Hepatocyte (in vitro differentiated cells): Measurements from ENCODE around the gene KTI12. TPM values are rescaled to one million over a fixed set of nuclear protein-coding genes. Genes with fewer than 3 reads are reported as not detected.
A peak's percentile ranks its signal among the peaks of the same experiment; 100 is the strongest.
"Not testable (repeated sequence)": the region's sequence is repeated elsewhere in the genome, so short reads cannot be mapped to it uniquely, and the experiment has no call there.

Experiments used
- DNase-seq: peaks from one replicate; pipeline ENCODE4 v3.0.0-alpha.2; 2016; ENCODE audit warnings: low spot score
- H2AFZ ChIP-seq: fragments of 200-600 bp; sonication (generic); 2 replicates; pipeline ENCODE4 v1.6.0; 2016; ENCODE audit warnings: antibody characterized with exemption, mild to moderate bottlenecking
- H3K27ac ChIP-seq: fragments of 200-600 bp; sonication (generic); 2 replicates; pipeline ENCODE4 v1.5.1; 2016; ENCODE audit warnings: mild to moderate bottlenecking
- H3K27me3 ChIP-seq: fragments of 200-600 bp; sonication (generic); 2 replicates; pipeline ENCODE4 v1.6.1; 2016
- H3K36me3 ChIP-seq: fragments of 200-600 bp; sonication (generic); replicated peaks from 2 replicates; pipeline ENCODE4 v1.5.1; 2016; ENCODE audit warnings: low read depth; ENCODE audit not compliant: insufficient read depth
- H3K4me1 ChIP-seq: fragments of 200-600 bp; sonication (generic); 2 replicates; pipeline ENCODE4 v1.5.1; 2016; ENCODE audit warnings: mild to moderate bottlenecking, moderate library complexity; ENCODE audit not compliant: insufficient read depth
- H3K4me2 ChIP-seq: fragments of 200-600 bp; sonication (generic); 2 replicates; pipeline ENCODE4 v1.6.0; 2016
- H3K4me3 ChIP-seq: fragments of 200-600 bp; sonication (generic); 2 replicates; pipeline ENCODE4 v1.5.1; 2016; ENCODE audit warnings: mild to moderate bottlenecking
- H3K79me2 ChIP-seq: fragments of 200-600 bp; sonication (generic); 2 replicates; pipeline ENCODE4 v1.6.0; 2017; ENCODE audit warnings: mild to moderate bottlenecking
- H3K9me2 ChIP-seq: fragments of 200-600 bp; sonication (generic); replicated peaks from 2 replicates; pipeline ENCODE4 v1.6.0; 2017; ENCODE audit warnings: mild to moderate bottlenecking; ENCODE audit not compliant: insufficient read depth
- H3K9me3 ChIP-seq: fragments of 200-600 bp; sonication (generic); 2 replicates; pipeline ENCODE4 v1.5.1; 2016; ENCODE audit warnings: low read depth, mild to moderate bottlenecking
- H4K20me1 ChIP-seq: fragments of 200-600 bp; sonication (generic); 2 replicates; pipeline ENCODE4 v1.6.0; 2016; ENCODE audit warnings: mild to moderate bottlenecking; ENCODE audit not compliant: insufficient read depth, poor library complexity, severe bottlenecking
- EZH2 ChIP-seq: fragments of 200-600 bp; sonication (generic); IDR thresholded peaks from 2 replicates; pipeline ENCODE4 v1.6.1; 2016; ENCODE audit warnings: antibody characterized with exemption, mild to moderate bottlenecking, borderline replicate concordance
- EZH2phosphoT487 ChIP-seq: fragments of 200-600 bp; sonication (generic); IDR thresholded peaks from one replicate; pipeline ENCODE4 v1.6.1; 2018; ENCODE audit warnings: antibody characterized with exemption, mild to moderate bottlenecking, low read depth, moderate library complexity; ENCODE audit not compliant: unreplicated experiment, severe bottlenecking
- WGBS: methylation state at CpG from one replicate; pipeline ENCODE4 v1.1.6; 2016; ENCODE audit warnings: low lambda C conversion rate; ENCODE audit errors: missing lambda C conversion rate; 5-methylcytosine and 5-hydroxymethylcytosine counted together
- polyA plus RNA-seq: library from polyadenylated mRNA; unstranded; fragments of >200 nt; fragmentation: Nextera tagmentation; extraction: Ambion mirVana; gene quantifications from 2 replicates; pipeline ENCODE4 v1.2.1, GENCODE V29; 2016
- total RNA-seq: library from RNA; depleted of rRNA; stranded (reverse); fragments of >200 nt; gene quantifications from 2 replicates; pipeline ENCODE4 v1.2.3, GENCODE V29; 2014
- TF ChIP-seq, protein P1 (sequence below): fragments of 200-600 bp; sonication (generic); IDR thresholded peaks from 2 replicates; pipeline ENCODE4 v1.5.1; 2016; ENCODE audit warnings: antibody characterized with exemption, mild to moderate bottlenecking; ENCODE audit not compliant: poor library complexity

Gene KTI12
- total and polyA plus RNA-seq, 2 experiments from 2014 or later: 10.4 to 14.8 TPM

DNA sequence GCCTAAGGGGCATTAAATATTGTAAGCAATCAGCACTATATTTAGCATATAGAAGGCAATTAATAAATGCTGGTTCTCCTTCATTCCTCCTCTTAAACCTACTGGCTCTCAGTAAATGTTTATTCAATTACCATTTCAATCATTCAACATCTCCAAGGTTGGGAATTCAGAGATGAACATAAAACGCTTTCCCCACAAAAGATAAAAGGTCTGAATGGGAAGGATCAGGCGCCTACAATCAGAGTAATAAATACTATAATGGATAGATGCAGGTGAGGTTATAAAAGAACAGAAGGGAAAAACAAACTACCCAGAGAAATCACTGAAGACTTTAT is 407 bp upstream of the KTI12 start:
- no peaks in the 10 kb centered on the region for H3K9me3 ChIP-seq
- peak overlapping the region; percentile 88 for H2AFZ ChIP-seq
- peak overlapping the region; percentile 95 for H3K4me2 ChIP-seq
- DNase-seq: no peak
- H3K4me3 ChIP-seq: no peak overlapping the region
- H3K4me1 ChIP-seq: peaks cover 29% of the 10 kb centered on the region
- H3K27ac ChIP-seq: peak overlapping the region; percentile 95
- peaks cover 34% of the 10 kb centered on the region for H3K79me2 ChIP-seq
- TF ChIP-seq, protein P1, sequence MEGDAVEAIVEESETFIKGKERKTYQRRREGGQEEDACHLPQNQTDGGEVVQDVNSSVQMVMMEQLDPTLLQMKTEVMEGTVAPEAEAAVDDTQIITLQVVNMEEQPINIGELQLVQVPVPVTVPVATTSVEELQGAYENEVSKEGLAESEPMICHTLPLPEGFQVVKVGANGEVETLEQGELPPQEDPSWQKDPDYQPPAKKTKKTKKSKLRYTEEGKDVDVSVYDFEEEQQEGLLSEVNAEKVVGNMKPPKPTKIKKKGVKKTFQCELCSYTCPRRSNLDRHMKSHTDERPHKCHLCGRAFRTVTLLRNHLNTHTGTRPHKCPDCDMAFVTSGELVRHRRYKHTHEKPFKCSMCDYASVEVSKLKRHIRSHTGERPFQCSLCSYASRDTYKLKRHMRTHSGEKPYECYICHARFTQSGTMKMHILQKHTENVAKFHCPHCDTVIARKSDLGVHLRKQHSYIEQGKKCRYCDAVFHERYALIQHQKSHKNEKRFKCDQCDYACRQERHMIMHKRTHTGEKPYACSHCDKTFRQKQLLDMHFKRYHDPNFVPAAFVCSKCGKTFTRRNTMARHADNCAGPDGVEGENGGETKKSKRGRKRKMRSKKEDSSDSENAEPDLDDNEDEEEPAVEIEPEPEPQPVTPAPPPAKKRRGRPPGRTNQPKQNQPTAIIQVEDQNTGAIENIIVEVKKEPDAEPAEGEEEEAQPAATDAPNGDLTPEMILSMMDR: no peak
- TF ChIP-seq EZH2phosphoT487 (no peak), EZH2 (no peak)
- 90% methylated on average over 2 of the region's 2 CpGs for WGBS
- peaks cover 13% of the 10 kb centered on the region for H4K20me1 ChIP-seq
- no peaks in the 10 kb centered on the region for H3K36me3 ChIP-seq
- no peaks in the 10 kb centered on the region for H3K9me2 ChIP-seq
- H3K27me3 ChIP-seq: no peaks in the 10 kb centered on the region

- Histone ChIP-seq H3K36me3 (no peaks in the 10 kb centered on the region), H3K79me2 (peaks cover 34% of the 10 kb centered on the region), H3K4me1 (peaks cover 34% of the 10 kb centered on the region), H3K9me3 (no peaks in the 10 kb centered on the region), H3K4me3 (peak overlapping the region; percentile 54), H4K20me1 (peaks cover 13% of the 10 kb centered on the region), H3K27ac (peak overlapping the region; percentile 95), H3K4me2 (peak overlapping the region; percentile 95), H2AFZ (peak overlapping the region; percentile 88), H3K27me3 (no peaks in the 10 kb centered on the region), H3K9me2 (no peaks in the 10 kb centered on the region)
- DNase-seq: peak; percentile 56
- TF ChIP-seq EZH2: no peak
- WGBS: 8% methylated on average over 24 of the region's 24 CpGs
These were observed 852 bp downstream of the KTI12 start for GRCh38 chr1:52032785-52033131.

GRCh38 chr1:52032124-52032784 is 1.4 kb downstream of the KTI12 start:
- WGBS: 65% methylated on average over 5 of the region's 5 CpGs
- H2AFZ ChIP-seq: peak overlapping the region; percentile 88
- H3K4me3 ChIP-seq: peak overlapping the region; percentile 54

DNA sequence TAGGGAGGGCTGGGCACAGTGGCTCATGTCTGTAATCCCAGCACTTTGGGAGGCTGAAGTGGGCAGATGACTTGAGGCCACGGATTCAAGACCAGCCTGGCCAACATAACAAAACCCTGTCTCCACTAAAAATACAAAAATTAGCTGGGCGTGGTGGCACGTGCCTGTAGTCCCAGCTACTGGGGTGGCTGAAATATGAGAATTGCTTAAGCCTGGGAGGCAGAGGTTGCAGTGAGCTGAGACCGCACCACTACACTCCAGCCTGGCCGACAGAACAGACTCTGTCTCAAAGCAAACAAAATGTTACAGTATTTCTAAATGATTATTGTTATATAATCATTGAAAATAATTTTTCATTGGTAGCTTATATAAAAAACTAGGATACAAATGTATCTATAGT is 4.8 kb downstream of the KTI12 start:
- WGBS: 62% methylated on average over 5 of the region's 5 CpGs
- not testable (repeated sequence) for DNase-seq, H3K4me3 ChIP-seq, H3K27ac ChIP-seq, H3K27me3 ChIP-seq, H3K9me2 ChIP-seq, H3K9me3 ChIP-seq, H2AFZ ChIP-seq, H3K36me3 ChIP-seq
- Histone ChIP-seq H4K20me1 (peaks cover 13% of the 10 kb centered on the region), H3K79me2 (peaks cover 34% of the 10 kb centered on the region), H3K4me2 (peak overlapping the region; percentile 25), H3K4me1 (peaks cover 29% of the 10 kb centered on the region)

More at GRCh38 chr1:52032124-52032784, 1.4 kb downstream of the KTI12 start:
- H3K9me2 ChIP-seq: no peaks in the 10 kb centered on the region
- no peak for DNase-seq
- peaks cover 34% of the 10 kb centered on the region for H3K79me2 ChIP-seq
- H3K36me3 ChIP-seq: no peaks in the 10 kb centered on the region
- TF ChIP-seq, protein P1: no peak
- no peak for TF ChIP-seq EZH2
- no peak for TF ChIP-seq EZH2phosphoT487
- H4K20me1 ChIP-seq: peaks cover 13% of the 10 kb centered on the region
- H3K27me3 ChIP-seq: no peaks in the 10 kb centered on the region
- peaks cover 32% of the 10 kb centered on the region for H3K4me1 ChIP-seq
- H3K27ac ChIP-seq: peak overlapping the region; percentile 95
- H3K9me3 ChIP-seq: no peaks in the 10 kb centered on the region
- peak overlapping the region; percentile 95 for H3K4me2 ChIP-seq
